Transverse colon (tissue), 4 donors: ENCODE measurements around the gene MECR.
"Not testable (repeated sequence)": the region's sequence is repeated elsewhere in the genome, so short reads cannot be mapped to it uniquely, and the experiment has no call there.

Experiments used
- CTCF ChIP-seq, 5 experiments: fragments of 200-600 bp in 3 of 5; fragments of 450-650 bp in 2 of 5; sonication (generic) in 3 of 5; IDR thresholded peaks; 1 replicate in 2 of 5; 2 replicates in 3 of 5; pipeline ENCODE4 v1.5.1; 2016 to 2017; ENCODE audit warnings: antibody characterized with exemption in 5 of 5, inconsistent platforms in 3 of 5, mild to moderate bottlenecking in 2 of 5, moderate library complexity in 1 of 5
- POLR2AphosphoS5 ChIP-seq, 3 donors: sonication (generic); formaldehyde crosslinking; IDR thresholded peaks; one replicate each; pipeline ENCODE4 v1.6.1; 2016; ENCODE audit warnings: antibody characterized with exemption in 3 of 3

- TF ChIP-seq CTCF, POLR2AphosphoS5 (IDR thresholded peaks at IDR 0.05): not testable (repeated sequence)
Observed at GRCh38 chr1:29150346-29150745, 80.4 kb downstream of the MECR start.
